Epidermal melanocyte (primary cell): ENCODE data around the gene VASN.
"Not testable (repeated sequence)": the region's sequence is repeated elsewhere in the genome, so short reads cannot be mapped to it uniquely, and the experiment has no call there.

Experiments used
- DNase-seq: peaks from one replicate; pipeline ENCODE4 v3.0.0; 2011; ENCODE audit warnings: low spot score; ENCODE audit not compliant: insufficient read length

VASN gene

DNA sequence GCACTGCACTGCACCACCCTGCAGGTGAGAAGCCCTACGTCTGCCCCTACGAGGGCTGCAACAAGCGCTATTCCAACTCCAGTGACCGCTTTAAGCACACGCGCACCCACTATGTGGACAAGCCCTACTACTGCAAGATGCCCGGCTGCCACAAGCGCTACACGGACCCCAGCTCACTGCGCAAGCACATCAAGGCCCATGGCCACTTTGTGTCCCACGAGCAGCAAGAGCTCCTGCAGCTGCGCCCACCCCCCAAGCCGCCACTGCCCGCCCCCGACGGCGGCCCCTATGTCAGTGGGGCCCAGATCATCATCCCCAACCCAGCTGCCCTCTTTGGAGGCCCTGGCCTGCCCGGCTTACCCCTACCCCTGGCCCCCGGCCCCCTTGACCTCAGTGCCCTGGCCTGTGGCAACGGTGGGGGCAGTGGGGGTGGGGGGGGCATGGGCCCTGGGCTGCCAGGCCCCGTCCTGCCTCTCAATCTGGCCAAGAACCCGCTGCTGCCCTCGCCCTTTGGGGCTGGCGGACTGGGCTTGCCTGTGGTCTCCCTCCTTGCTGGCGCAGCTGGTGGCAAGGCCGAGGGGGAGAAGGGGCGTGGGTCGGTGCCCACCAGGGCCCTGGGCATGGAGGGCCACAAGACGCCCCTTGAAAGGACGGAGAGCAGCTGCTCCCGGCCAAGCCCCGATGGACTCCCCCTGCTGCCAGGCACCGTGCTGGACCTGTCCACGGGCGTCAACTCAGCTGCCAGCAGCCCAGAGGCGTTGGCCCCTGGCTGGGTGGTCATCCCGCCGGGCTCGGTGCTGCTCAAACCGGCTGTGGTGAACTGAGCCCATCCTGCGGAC lies 34.7 kb upstream of the VASN start:
- DNase-seq = no peak

DNA sequence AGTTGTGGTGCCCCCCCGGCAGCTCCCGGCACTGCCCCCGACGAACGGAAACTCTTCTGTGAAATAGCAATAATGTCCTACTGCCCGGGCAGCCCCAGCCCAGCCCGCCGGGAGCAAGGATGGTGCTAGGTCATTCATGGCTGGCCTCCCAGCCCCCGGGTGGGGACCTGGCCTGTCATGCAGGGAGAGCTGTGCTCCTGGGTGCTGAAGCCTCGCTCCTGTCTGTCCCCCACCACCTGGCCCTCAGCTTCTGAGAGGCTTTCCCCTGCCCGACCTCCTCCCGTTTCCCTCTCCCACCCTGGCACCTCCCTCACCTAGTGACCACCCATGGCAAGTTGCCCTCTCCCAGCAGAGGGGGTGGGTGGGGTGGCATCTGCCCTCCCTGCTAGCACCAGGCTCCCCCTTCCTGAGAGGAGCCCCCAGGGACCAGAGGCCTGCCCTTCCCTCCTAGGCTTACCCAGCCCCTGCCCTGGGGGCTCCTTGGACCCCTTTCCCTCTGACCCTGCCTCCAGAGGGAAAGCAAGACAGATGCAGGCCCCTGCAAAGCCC lies 34.0 kb upstream of the VASN start:
- no peak for DNase-seq

DNA sequence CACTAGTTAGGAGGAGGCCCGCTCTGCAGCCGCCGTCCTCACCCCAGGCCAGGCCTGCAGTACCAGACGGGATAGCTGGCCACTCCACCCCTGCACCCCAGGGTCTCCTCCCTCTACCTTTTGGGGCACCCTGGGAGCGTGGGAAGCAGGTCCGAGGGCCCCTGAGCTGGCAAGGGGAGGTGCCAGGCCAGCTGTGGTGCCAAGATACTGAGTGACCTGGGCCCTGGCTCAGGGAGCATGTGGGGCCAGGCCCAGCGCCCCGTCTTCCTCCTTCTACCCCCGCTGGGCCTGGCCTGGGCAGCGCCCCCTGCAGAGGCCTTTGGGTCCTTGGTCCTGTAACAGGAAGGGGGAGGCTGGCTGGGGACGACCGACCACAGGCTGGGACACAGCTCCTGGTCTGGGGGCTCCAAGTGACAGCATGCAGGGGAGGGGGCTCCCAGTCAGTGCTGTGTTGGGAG lies 33.5 kb upstream of the VASN start:
- no peak for DNase-seq

DNA sequence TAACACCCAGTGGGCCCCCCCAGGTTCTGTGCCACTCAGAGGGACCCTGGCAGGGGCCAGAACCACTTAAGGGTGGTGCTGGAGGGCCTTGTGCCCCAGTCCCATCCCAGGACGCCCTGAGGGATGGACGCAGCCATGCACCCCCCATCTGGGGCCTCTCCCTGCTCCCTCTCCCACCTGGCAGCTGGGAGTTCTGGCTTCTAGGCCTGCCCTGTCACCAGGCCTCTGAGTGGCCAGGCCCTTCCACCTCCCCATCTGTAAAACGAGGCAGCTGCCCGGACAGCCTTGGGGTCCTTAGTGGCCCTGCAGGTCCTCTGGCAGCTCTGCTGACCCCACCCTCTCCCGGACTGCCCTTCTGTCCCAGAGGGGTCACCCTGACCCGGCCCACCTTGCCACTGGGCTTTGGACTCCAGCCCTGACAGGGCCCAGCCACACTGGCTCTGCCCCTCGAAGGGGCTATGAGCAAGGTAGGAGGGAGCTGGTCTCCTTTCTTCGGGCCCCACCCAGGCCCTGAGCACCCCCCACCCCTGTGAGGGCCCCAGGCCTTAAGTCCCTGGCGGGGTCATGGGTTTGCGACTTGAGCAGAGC lies 32.8 kb upstream of the VASN start:
- DNase-seq = no peak

DNA sequence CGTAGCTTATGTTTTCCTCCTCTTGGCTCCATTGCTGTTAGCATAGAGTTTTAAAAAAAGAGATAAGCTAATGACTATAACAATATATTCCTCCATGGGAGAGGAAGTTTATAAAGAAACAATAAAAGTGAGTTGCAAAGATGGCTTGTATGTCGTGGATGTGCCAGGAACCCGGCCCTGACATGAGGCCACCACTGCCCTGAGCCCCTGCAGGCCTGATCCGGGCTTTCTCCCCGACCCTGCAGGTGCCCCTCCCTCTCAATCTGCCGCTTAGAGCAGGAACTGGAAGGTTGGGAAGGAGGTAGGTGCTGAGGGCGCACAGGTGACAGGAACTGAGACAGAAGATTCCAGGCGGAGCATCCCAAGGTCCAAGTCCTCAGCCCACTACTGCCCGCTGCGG lies 32.2 kb upstream of the VASN start:
- no peak for DNase-seq

DNA sequence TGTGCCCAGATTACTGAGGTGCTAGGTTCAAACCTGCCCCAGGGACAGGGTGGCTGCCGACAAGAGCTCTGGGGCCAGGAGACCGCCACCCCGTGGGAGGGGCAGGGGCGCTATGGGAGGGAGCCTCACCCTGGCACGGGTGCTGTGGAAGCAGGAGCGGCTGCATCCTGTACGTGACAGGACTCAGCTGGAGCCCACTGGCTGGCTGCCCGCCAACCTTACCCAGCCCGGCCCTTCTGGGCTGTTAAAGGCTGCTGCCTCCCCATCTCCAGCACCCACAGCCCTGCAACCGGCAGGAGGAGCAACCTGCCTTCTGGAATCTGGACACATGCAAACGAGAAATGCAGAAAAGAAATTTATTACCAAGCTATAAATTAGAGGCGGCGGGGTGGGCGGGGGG lies 31.7 kb upstream of the VASN start:
- no peak for DNase-seq

DNA sequence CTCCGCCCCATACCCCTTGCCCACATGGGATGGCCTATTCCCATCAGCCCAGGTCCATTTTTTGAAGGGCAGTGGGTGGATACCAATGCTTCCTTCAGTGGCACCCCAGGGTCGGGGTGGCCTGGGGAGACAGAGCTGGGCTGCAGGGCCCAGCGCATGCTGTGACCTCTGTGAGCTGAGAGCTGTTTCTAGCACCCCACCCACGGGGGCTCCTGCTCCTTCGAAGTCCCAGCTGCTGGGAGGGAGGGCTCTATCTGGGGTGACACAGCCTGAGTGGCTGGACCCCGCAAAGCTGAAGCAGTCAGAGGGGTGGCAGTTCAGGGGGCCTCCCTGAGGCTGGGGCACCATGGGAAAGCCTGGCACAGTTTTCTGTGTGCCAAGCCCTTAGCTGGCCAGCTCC lies 31.2 kb upstream of the VASN start:
- no peak for DNase-seq

DNA sequence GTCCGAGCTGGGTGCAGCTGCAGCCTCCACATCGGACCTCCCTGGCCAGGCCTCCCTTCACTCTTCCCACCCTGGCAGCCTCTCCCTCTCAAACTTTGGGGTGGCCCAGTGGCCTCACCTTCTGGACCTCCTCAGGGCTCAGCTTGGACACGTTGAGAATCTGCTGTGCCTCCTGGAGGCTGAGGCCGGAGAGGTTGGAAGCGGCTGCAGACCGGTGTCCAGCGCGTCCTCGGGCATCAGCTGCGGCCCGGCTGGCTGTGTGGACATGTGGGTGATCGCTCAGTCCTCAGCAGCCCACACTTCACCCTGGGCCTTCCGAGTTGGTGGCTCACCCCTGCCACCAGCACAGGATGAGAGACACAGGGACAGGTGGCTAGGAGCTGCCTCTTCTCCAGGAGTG lies 30.4 kb upstream of the VASN start:
- no peak for DNase-seq

DNA sequence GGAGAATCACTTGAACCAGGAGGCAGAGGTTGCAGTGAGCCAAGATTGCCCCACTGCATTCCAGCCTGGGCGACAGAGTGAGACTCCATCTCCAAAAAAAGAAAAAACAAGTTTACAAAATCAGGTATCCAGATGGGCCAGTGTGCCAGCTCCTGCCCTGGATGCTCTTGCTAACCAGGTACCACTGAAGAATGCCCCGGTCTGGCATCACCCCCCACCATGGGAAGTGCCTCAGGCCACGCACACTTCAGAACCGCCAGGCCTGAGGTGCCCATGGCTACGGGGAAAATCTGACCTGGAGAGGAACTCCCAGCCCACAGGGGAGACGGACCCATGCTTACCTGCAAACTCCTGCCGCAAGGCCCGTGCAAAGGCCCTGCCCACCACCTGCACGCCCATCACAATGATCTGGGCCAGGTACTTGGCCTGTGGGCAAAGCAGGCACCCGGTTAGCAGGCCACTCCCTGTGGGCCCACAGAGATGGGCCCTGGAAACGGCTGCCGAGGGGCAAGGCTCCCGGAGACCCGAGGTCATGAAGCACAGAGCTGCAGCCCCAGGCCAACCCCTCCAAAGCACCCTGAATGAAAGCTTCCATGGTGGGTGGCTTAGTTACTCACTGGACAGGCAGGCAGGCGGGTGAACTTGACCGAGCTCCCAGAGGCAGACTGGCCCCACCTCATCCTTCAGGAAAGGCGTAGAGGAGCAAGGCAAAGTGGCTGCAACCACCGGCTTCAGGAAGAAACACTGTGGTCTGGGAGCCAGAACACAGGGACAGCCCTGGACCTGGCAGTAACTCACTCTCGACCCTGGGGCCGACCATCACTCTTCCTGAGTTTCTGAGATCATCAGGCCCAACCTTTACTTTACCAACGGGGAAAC lies 28.5 kb upstream of the VASN start:
- DNase-seq = no peak

DNA sequence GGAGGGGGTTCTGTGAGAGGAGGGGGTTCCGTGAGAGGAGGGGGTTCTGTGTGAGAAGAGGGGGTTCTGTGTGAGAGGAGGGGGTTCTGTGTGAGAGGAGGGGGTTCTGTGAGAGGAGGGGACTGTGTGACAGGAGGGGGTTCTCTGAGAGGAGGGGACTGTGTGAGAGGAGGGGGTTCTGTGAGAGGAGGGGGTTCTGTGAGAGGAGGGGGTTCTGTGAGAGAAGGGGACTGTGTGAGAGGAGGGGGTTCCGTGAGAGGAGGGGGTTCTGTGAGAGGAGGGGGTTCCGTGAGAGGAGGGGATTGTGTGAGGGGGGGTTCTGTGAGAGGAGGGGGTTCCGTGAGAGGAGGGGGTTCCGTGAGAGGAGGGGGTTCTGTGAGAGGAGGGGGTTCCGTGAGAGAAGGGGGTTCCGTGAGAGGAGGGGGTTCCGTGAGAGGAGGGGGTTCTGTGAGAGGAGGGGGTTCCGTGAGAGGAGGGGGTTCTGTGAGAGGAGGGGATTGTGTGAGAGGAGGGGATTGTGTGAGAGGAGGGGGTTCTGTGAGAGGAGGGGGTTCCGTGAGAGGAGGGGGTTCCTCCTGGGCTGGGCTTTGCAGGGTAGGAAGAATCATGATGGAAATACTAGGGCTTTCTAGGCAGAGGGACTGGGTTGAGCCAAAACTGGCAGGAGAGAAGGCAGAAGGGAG lies 27.2 kb upstream of the VASN start:
- not testable (repeated sequence) for DNase-seq

DNA sequence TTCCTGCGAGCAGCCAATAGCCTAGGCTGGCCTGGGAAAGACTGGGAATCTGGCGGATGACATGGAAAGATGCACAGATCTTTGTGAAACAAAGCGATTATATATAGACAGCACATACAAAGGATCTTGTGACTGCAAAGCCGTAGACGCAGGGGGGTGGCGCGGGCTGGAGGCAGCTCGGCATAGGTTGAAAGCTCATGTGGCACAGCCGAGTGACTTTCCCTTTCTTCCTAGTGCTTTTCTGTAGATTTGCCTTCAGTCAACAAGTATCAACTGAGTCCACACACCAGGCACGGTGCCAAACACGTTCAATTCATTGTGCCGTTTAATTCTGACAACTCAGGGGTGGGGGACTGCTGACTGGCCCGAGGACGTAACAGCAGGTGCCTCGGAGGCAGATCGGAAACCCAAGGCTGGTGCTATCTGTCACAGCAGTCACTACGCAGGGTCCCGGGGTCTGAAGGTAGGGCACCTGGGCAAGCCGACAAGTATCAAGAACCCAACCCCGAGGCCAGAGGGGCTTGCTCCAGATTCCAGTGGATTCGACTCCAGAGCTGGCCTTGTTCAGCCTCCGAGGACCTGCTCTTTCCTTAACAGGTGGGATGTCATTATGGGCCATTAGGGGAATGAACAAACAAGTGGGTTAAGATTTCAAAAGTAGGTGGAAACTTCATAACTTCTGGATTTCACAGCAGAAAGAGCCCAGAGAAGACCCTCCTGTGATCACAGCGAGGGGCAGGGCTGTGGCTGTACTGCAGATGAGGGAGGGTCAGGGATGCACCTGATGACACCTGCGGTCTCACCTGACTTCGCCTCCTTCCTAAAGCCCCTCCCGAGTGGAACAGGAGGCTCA lies 26.4 kb upstream of the VASN start:
- no peak for DNase-seq

DNA sequence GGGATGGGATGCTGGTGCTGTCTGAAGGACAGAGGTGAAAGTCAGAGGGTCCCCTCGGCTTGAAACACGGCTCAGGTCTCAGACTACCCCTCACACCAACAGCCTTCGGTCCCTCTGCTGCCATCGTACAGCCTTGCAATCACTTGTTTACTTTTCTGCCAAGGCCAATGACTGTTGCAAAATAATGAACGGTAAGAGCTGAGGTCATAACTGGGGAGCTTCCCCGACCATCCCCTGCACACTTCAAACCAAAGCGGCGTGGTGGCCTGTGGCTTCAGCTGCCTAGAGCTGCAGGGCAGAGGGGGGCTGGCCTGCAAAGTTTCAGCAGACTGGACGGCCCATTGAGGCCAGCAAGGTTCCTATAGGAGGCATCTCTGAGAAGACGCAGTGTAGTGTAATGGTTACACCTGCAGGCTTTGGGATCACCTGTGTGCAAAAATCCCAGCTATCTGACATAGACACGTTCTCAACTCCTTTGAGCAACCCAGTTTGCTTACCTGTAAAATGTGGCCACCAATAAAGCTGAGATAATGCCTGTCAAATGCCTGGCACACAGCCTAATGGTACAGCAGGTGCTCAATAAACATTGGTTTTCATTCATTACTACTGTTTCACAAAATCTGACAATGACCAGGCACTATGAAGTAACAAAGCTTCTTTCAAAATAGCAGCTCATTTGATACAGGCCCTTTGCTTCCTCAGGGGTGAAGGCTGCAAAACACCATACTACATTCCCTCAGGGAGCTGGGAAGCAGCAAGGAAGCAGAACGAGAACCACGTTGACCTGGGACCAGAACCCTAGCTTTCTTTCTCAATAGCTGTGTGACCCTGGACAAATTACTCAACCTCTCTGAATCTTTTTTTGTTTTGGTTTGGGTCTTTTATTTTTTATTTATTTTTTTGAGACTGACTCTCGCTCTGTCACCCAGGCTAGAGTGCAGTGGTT lies 25.5 kb upstream of the VASN start:
- DNase-seq = no peak

DNA sequence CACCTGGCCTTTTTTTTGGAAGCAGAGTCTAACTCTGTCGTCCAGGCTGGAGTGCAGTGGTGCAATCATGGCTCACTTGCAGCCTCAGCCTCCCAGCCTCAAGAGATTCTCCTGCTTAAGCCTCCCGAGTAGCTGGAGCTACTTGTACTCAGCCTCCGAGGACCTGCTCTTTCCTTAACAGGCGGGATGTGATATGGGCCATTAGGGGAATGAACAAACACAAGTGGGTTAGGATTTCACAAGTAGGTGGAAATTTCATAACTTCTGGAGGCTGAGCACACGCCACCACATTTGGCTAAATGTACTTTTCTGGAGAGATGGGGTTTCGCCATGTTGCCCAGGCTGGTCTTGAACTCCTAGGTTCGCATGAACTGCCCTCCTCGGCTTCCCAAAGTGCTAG lies 24.6 kb upstream of the VASN start:
- no peak for DNase-seq

DNA sequence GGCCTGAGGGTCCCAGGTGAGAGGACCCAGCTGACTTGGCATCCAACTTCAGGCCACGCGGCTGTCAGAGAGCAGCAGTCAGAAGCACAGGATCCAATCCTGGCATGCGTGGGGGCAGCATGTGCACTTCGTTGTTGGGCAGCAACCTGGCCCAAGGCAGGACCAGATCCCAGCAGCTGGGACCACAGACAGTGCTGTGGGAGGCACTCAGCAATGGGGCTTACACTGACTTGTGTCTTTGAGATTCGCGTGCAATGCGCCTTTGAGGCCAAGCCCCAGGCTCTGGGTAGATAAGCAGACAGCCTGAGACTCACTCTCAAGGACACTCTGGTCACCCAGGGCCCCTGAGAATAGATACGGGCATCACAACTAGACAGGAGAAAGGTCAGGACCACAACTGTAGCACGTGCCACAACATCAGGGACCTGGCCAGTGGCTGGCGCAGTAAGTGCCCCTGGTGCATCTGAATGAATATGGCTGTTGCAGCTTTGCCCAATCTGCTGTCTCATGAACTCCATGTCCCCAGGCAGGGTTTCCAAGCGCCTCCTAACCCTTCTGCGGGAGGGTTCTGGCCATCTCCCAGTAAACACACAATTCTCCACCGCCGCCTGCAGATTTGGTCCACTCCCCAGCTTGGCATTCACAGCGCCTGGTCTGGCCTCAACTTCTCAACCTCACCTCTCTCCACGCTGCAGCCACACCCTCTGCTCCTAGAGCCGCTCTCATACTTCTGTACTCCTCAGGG lies 23.7 kb upstream of the VASN start:
- DNase-seq = no peak

DNA sequence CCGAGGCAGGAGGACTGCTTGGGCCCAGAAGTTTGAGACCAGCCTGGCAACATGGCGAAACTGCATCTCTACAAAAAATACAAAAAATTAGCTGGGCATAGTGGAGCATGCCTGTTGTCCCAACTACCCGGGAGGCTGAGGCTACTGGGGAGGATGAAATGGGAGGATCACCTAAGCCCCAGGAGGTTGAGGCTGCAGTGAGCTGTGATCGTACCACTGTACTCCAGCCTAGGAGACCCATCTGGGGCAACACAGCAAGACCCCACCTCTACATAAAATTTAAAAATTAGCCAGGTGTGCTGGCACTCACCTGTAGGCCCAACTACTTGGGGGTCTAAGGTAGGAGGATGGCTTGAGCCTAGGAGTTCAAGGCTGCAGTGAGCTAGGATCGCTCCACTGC lies 22.3 kb upstream of the VASN start:
- DNase-seq = no peak

DNA sequence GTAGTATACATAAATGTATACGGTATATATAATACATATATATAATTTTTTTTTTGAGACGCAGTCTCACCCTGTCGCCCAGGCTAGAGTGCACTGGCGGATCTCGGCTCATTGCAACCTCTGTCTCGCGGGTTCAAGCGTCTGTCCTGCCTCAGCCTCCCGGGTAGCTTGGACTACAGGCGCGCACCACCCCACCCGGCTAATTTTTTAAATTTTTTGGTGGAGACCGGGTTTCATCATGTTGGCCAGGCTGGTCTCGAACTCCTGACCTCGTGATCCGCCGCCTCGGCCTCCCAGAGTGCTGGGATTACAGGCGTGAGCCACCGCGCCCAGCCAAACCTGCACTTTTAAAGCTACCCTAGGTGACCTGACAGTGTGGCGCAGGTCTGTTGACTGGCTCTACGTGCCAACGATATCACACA lies 21.3 kb upstream of the VASN start:
- no peak for DNase-seq

DNA sequence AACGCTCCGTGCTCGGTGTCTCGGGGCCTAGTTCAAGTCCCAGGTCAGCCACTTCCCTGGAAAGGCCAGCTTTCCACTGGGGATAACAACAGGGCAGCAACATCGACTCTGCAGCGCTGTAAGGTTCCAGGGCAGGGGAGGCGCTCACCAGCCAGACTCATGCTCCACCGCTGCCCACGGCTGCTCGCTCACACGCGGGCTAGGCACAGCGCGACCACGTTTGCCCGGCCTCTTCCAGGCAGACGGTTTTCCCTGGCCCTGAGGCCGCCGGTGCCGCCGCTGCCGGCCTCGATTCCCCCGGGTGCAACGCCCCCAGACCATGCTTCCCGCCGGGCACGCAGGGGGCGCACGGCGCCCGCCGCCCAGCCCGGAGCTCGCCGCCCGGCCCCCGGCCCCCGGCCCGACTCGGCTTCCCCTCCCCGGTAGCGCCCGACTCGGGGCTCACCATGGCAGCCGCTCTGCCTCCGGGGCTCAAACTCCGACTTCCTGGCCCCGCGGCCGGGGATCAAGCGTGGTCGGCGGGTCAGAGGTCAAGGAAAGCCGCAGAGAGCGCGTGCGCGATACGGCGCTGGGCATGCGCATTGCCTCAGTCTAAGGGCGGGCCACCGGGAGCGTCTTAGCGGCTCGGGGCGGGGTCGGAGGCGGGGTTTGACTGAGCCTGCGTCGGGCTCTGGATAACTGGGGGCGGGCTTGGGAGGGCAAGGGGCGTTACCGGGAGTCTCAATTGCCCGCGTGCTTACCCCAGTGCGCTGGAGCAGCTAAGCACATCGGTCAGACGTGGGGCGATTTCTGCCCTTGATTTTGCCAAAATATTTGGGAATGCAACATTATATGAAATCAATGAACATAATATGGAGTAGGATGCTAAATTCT lies 20.6 kb upstream of the VASN start, which contains the start of gene PAM16:
Gene PAM16, minus strand, starts transcription at position 535 of the 873 bp plus-strand sequence. Its CDS starts 87 bp downstream, at position 448.
- DNase-seq = peak; percentile 84
